GM12878 (cell line): ENCODE data around the gene DIP2B. TPM values are rescaled to one million over a fixed set of nuclear protein-coding genes. Genes with fewer than 3 reads are reported as not detected.

Source experiments
- ATAC-seq: fragments of 200-7000 bp; cut with Tn5 transposase; 3 replicates; pipeline ENCODE4 v1.9.1; 2020; ENCODE audit warnings: mild to moderate bottlenecking, moderate library complexity
- BruUV-seq: library from RNA; stranded (reverse); fragments of 400-500 nt; replicated peaks from 2 replicates; lab custom pipeline; 2021; lab: Mats Ljungman, UMichigan
- CTCF ChIA-PET: fragments of 300-600 bp; sonication (Branson Sonifier 250); formaldehyde crosslinking; extraction: SDS; loops from one replicate; lab custom pipeline; 2021; ENCODE audit warnings: inconsistent platforms; lab: Yijun Ruan, JAX
- POLR2A ChIA-PET: fragments of 350-600 bp; formaldehyde crosslinking; extraction: SDS; loops from one replicate; lab custom pipeline; 2021; ENCODE audit warnings: inconsistent platforms; lab: Charles Lee
- RAD21 ChIA-PET: fragments of 300-600 bp; sonication (Branson Sonifier 250); formaldehyde crosslinking; loops from one replicate; lab custom pipeline; 2023; ENCODE audit warnings: antibody characterized with exemption; ENCODE audit not compliant: unreplicated experiment; lab: Charles Lee
- SMC1A ChIA-PET: fragments of 300-600 bp; sonication (Branson Sonifier 250); formaldehyde crosslinking; loops from one replicate; lab custom pipeline; 2023; ENCODE audit not compliant: unreplicated experiment, uncharacterized antibody; lab: Charles Lee
- DNase-seq: peaks from one replicate; pipeline ENCODE4 v3.0.0-alpha.2; 2011; ENCODE audit warnings: low read depth, low spot score
- FAIRE-seq: peaks from 3 replicates; lab custom pipeline; 2011; peaks lifted over from hg19 to GRCh38; lab: Jason Lieb, UNC
- H2AFZ ChIP-seq: 2 replicates; pipeline ENCODE4 v1.6.0; 2011; ENCODE audit warnings: low read depth, low read length, control low read depth; ENCODE audit not compliant: control insufficient read depth
- H3K27ac ChIP-seq: 2 replicates; pipeline ENCODE4 v1.5.1; 2011; ENCODE audit warnings: control low read depth; ENCODE audit not compliant: control insufficient read depth, insufficient read depth
- H3K27me3 ChIP-seq, 2 experiments: replicated peaks in 1 of 2; 2 replicates each; pipeline versions ENCODE4 v1.6.0 to v1.6.1; 2011; ENCODE audit warnings: low read length in 1 of 2; ENCODE audit not compliant: control insufficient read depth in 2 of 2, insufficient read depth in 2 of 2
- H3K36me3 ChIP-seq, 2 experiments: 2 replicates each; pipeline ENCODE4 v1.5.1; 2011; ENCODE audit warnings: low read length in 1 of 2; ENCODE audit not compliant: control insufficient read depth in 2 of 2, insufficient read depth in 2 of 2
- H3K4me1 ChIP-seq: 2 replicates; pipeline ENCODE4 v1.6.1; 2011; ENCODE audit warnings: mild to moderate bottlenecking, low read length, moderate library complexity, mixed read lengths; ENCODE audit not compliant: control insufficient read depth, insufficient read depth
- H3K4me2 ChIP-seq: 2 replicates; pipeline ENCODE4 v1.6.0; 2011; ENCODE audit warnings: control low read depth; ENCODE audit not compliant: control insufficient read depth, insufficient read depth
- H3K4me3 ChIP-seq: fragments of 200-600 bp; sonication (generic); 2 replicates; pipeline ENCODE4 v1.5.1; 2016
- H3K79me2 ChIP-seq: 2 replicates; pipeline ENCODE4 v1.6.0; 2011; ENCODE audit warnings: low read length; ENCODE audit not compliant: control insufficient read depth, insufficient read depth
- H3K9ac ChIP-seq: 2 replicates; pipeline ENCODE4 v1.8.0; 2011; ENCODE audit warnings: low read length, control low read depth, mixed read lengths; ENCODE audit not compliant: control insufficient read depth, insufficient read depth
- H3K9me3 ChIP-seq: replicated peaks from 3 replicates; pipeline ENCODE4 v1.5.1; 2011; ENCODE audit warnings: mild to moderate bottlenecking, low read length; ENCODE audit not compliant: control insufficient read depth, insufficient read depth
- H4K20me1 ChIP-seq: 2 replicates; pipeline ENCODE4 v1.6.0; 2011; ENCODE audit not compliant: control insufficient read depth, insufficient read depth
- EZH2 ChIP-seq: IDR thresholded peaks from 2 replicates; pipeline ENCODE4 v1.6.1; 2012; ENCODE audit warnings: low read depth, mild to moderate bottlenecking, control low read depth, inconsistent platforms, low read length, borderline replicate concordance; ENCODE audit not compliant: control insufficient read depth
- HDAC6 ChIP-seq: fragments of 200-600 bp; sonication (generic); IDR thresholded peaks from one replicate; pipeline ENCODE4 v1.8.0; 2017; ENCODE audit warnings: antibody characterized with exemption; ENCODE audit not compliant: unreplicated experiment
- KAT2A ChIP-seq: conservative IDR thresholded peaks from 2 replicates; pipeline ENCODE4 v1.6.1; 2011; ENCODE audit warnings: low read depth, low read length; ENCODE audit not compliant: control insufficient read depth
- MAX ChIP-seq: IDR thresholded peaks from 2 replicates; pipeline ENCODE4 v1.6.1; 2012; ENCODE audit warnings: low read depth, low read length, improper control_type of control experiment
- MTA2 ChIP-seq: fragments of 450-650 bp; IDR thresholded peaks from 2 replicates; pipeline ENCODE4 v1.6.1; 2016; ENCODE audit warnings: low read depth, mild to moderate bottlenecking, moderate library complexity
- NFYB ChIP-seq: IDR thresholded peaks from 2 replicates; pipeline ENCODE4 v1.6.1; 2011; ENCODE audit warnings: low read depth, mild to moderate bottlenecking, low read length, improper control_type of control experiment, moderate library complexity; ENCODE audit not compliant: insufficient read depth
- PKNOX1 ChIP-seq: fragments of 450-650 bp; IDR thresholded peaks from 2 replicates; pipeline ENCODE4 v1.6.1; 2016; ENCODE audit warnings: mild to moderate bottlenecking
- RCOR1 ChIP-seq: conservative IDR thresholded peaks from 2 replicates; pipeline ENCODE4 v1.6.1; 2012; ENCODE audit warnings: low read depth, low read length, improper control_type of control experiment
- SREBF1 ChIP-seq: IDR thresholded peaks from 2 replicates; pipeline ENCODE4 v1.6.1; 2012; ENCODE audit warnings: mild to moderate bottlenecking, low read length
- TBL1XR1 ChIP-seq: IDR thresholded peaks from 2 replicates; pipeline ENCODE4 v1.6.1; 2012; ENCODE audit warnings: low read depth, low read length, improper control_type of control experiment
- ZSCAN29 ChIP-seq: fragments of 450-650 bp; IDR thresholded peaks from 2 replicates; pipeline ENCODE4 v1.6.1; 2017; ENCODE audit warnings: mild to moderate bottlenecking, moderate library complexity
- WGBS: methylation state at CpG from one replicate; pipeline ENCODE4 v1.1.6; 2016; ENCODE audit warnings: low lambda C conversion rate; ENCODE audit not compliant: insufficient replicate concordance, insufficient coverage; ENCODE audit errors: missing lambda C conversion rate; 5-methylcytosine and 5-hydroxymethylcytosine counted together
- in situ Hi-C: fragments of 300-500 bp; cut with MboI; formaldehyde crosslinking; loops from 9 replicates; pipeline ENCODE4 v1.14.3; 2018; ENCODE audit warnings: mixed read lengths
- intact Hi-C: fragments of 100-400 bp; cut with micrococcal nuclease; formaldehyde crosslinking; loops from one replicate; pipeline ENCODE4 v1.14.2; 2022; ENCODE audit not compliant: unreplicated experiment
- polyA plus RNA-seq, 11 experiments: library from polyadenylated mRNA; depleted of rRNA in 4 of 11; unstranded in 6 of 11; stranded (reverse) in 5 of 11; fragments of >200 nt; fragmentation: Nextera tagmentation in 4 of 11; fragmentation: Illumina TruSeq in 1 of 11; extraction: Ambion mirVana in 4 of 11; extraction: Trizol in 1 of 11; gene quantifications; 1 replicate in 1 of 11; 2 replicates in 10 of 11; pipeline versions ENCODE4 v1.2.1 to v1.2.3, GENCODE V29; 2011 to 2016; ENCODE audit warnings: inconsistent platforms in 2 of 11, missing spikeins in 2 of 11, low read depth in 1 of 11
- total RNA-seq, 4 experiments: library from RNA; depleted of rRNA in 3 of 4; stranded (reverse); fragments of >200 nt in 3 of 4; fragmentation: Illumina TruSeq in 1 of 4; extraction: Trizol in 1 of 4; gene quantifications; 2 replicates each; pipeline versions ENCODE4 v1.2.1 to v1.2.3, GENCODE V29; 2013 to 2021

DIP2B gene
- total and polyA plus RNA-seq, 10 of the 15 experiments (the other 5 are each of a cell fraction or from before 2014, with no cell fraction given) = 4.5 to 30.0 (median 18.6) TPM

- no peak for TF ChIP-seq HDAC6
- TF ChIP-seq TBL1XR1 = no peak
- no peak for TF ChIP-seq EZH2
- TF ChIP-seq MAX = no peak
- no peak for TF ChIP-seq PKNOX1
- TF ChIP-seq NFYB = no peak
- TF ChIP-seq RCOR1 = no peak
Measured at GRCh38 chr12:50707396-50707795, 202.6 kb downstream of the DIP2B start (continued).

- no peaks in the 10 kb centered on the region for H3K79me2 ChIP-seq
- in situ Hi-C loops (no loop called here), intact Hi-C loops (no loop called here)
- POLR2A ChIA-PET = no interaction called here
- BruUV-seq = no TSS peak
- RAD21 ChIA-PET = no interaction called here
- FAIRE-seq (no peak), DNase-seq (no peak), ATAC-seq (no peak)
- SMC1A ChIA-PET = interaction anchor here (0.9 kb wide), 1 partner anchor 44 kb away, joined by 3 read pairs; no protein-coding TSS in a partner anchor
- H3K4me2 ChIP-seq = no peak overlapping the region
- no peak overlapping the region for H2AFZ ChIP-seq
- H4K20me1 ChIP-seq = no peaks in the 10 kb centered on the region
- CTCF ChIA-PET = interaction anchor here (0.6 kb wide), 1 partner anchor 14 kb away, joined by 3 read pairs; no protein-coding TSS in a partner anchor
- H3K36me3 ChIP-seq = peaks cover 0 to 17% of the 10 kb centered on the region in 2 experiments; a peak in 3 of 4 replicates
- no peak for TF ChIP-seq KAT2A
- no peak for TF ChIP-seq SREBF1
- TF ChIP-seq MTA2 = no peak
- no peak for TF ChIP-seq ZSCAN29
- H3K27me3 ChIP-seq = no peaks in the 10 kb centered on the region
- H3K4me3 ChIP-seq = no peak overlapping the region
- no peak overlapping the region for H3K27ac ChIP-seq
- no peaks in the 10 kb centered on the region for H3K9me3 ChIP-seq
- H3K4me1 ChIP-seq = no peaks in the 10 kb centered on the region
- 77% methylated on average over 2 of the region's 2 CpGs for WGBS
- no peak overlapping the region for H3K9ac ChIP-seq
Measured at GRCh38 chr12:50708631-50709030, 203.8 kb downstream of the DIP2B start.
